OCI-LY7 (cell line): Measurements from ENCODE around the gene RNF214. TPM values are rescaled to one million over a fixed set of nuclear protein-coding genes. Genes with fewer than 3 reads are reported as not detected.
"Not testable (repeated sequence)": the region's sequence is repeated elsewhere in the genome, so short reads cannot be mapped to it uniquely, and the experiment has no call there.

Experiments
- BruUV-seq: library from RNA; stranded (reverse); fragments of 400-500 nt; replicated peaks from 2 replicates; lab custom pipeline; 2021; lab: Mats Ljungman, UMichigan
- CTCF ChIA-PET: fragments of 300-600 bp; sonication (Branson Sonifier 250); formaldehyde crosslinking; loops from one replicate; lab custom pipeline; 2022; ENCODE audit warnings: antibody characterized with exemption; ENCODE audit not compliant: unreplicated experiment; lab: Charles Lee
- POLR2A ChIA-PET: fragments of 300-600 bp; sonication (Branson Sonifier 250); formaldehyde crosslinking; loops from one replicate; lab custom pipeline; 2022; ENCODE audit warnings: antibody characterized with exemption; lab: Charles Lee
- DNase-seq: peaks from one replicate; pipeline ENCODE4 v3.0.0-alpha.2; 2015; ENCODE audit warnings: low spot score
- H2AFZ ChIP-seq: fragments of 200-600 bp; sonication (generic), shearing (Covaris generic); 2 replicates; pipeline ENCODE4 v1.6.1; 2014; ENCODE audit warnings: mild to moderate bottlenecking, antibody characterized with exemption, low read length, moderate library complexity
- H3K27ac ChIP-seq: fragments of 200-600 bp; sonication (generic); 2 replicates; pipeline ENCODE4 v1.5.1; 2014; ENCODE audit warnings: mixed run types, low read depth, mild to moderate bottlenecking, moderate library complexity, low read length, inconsistent platforms; ENCODE audit not compliant: poor library complexity, severe bottlenecking
- H3K36me3 ChIP-seq: fragments of 200-600 bp; sonication (generic); 2 replicates; pipeline ENCODE4 v1.6.1; 2014; ENCODE audit warnings: mild to moderate bottlenecking, antibody characterized with exemption, low read length, moderate library complexity, mixed read lengths; ENCODE audit not compliant: insufficient read depth
- H3K4me1 ChIP-seq: fragments of 200-600 bp; sonication (generic); 2 replicates; pipeline ENCODE4 v1.5.1; 2014; ENCODE audit warnings: mild to moderate bottlenecking, low read length; ENCODE audit not compliant: insufficient read depth, poor library complexity, severe bottlenecking
- H3K4me2 ChIP-seq: fragments of 200-600 bp; sonication (generic); 2 replicates; pipeline ENCODE4 v1.6.1; 2014; ENCODE audit warnings: mild to moderate bottlenecking, low read length
- H3K4me3 ChIP-seq: fragments of 200-600 bp; sonication (generic); 2 replicates; pipeline ENCODE4 v1.5.1; 2014; ENCODE audit warnings: mild to moderate bottlenecking, low read depth, low read length; ENCODE audit not compliant: poor library complexity, severe bottlenecking
- H3K79me2 ChIP-seq: fragments of 200-600 bp; sonication (generic); 2 replicates; pipeline ENCODE4 v1.6.1; 2016; ENCODE audit warnings: low read depth, mild to moderate bottlenecking, low read length, moderate library complexity, mixed read lengths; ENCODE audit not compliant: insufficient read depth
- H3K9me2 ChIP-seq: fragments of 200-600 bp; sonication (generic); 2 replicates; pipeline ENCODE4 v1.6.1; 2016; ENCODE audit warnings: mild to moderate bottlenecking, low read length, mixed read lengths; ENCODE audit not compliant: insufficient read depth
- H3K9me3 ChIP-seq: fragments of 200-600 bp; sonication (generic); 2 replicates; pipeline ENCODE4 v1.6.1; 2014; ENCODE audit warnings: mild to moderate bottlenecking, mixed run types, low read length, mixed read lengths
- H4K20me1 ChIP-seq: fragments of 200-600 bp; sonication (generic); 2 replicates; pipeline ENCODE4 v1.6.1; 2014; ENCODE audit warnings: mild to moderate bottlenecking, antibody characterized with exemption, low read length, moderate library complexity, mixed read lengths; ENCODE audit not compliant: insufficient read depth
- EZH2phosphoT487 ChIP-seq: fragments of 200-600 bp; sonication (generic); IDR thresholded peaks from 2 replicates; pipeline ENCODE4 v1.6.1; 2018; ENCODE audit warnings: low read depth, borderline replicate concordance, mild to moderate bottlenecking, mixed run types, antibody characterized with exemption, low read length, moderate library complexity, mixed read lengths
- intact Hi-C: fragments of 100-400 bp; cut with micrococcal nuclease; formaldehyde crosslinking; loops from one replicate; pipeline ENCODE4 v1.10.0; 2022; ENCODE audit not compliant: unreplicated experiment
- total RNA-seq, 2 experiments: library from RNA; depleted of rRNA in 1 of 2; stranded (reverse); fragments of >200 nt in 1 of 2; shearing (Covaris generic) in 1 of 2; gene quantifications; 2 replicates each; pipeline ENCODE4 v1.2.3, GENCODE V29; 2014 to 2022
- TF ChIP-seq, protein P1 (sequence below): fragments of 200-600 bp; sonication (generic); conservative IDR thresholded peaks from 2 replicates; pipeline ENCODE4 v1.5.1; 2014; ENCODE audit warnings: mild to moderate bottlenecking, antibody characterized with exemption, low read length, moderate library complexity, mixed read lengths

The RNF214 gene
- total RNA-seq, 2 experiments from 2014 or later = 11.2 to 30.2 TPM

DNA sequence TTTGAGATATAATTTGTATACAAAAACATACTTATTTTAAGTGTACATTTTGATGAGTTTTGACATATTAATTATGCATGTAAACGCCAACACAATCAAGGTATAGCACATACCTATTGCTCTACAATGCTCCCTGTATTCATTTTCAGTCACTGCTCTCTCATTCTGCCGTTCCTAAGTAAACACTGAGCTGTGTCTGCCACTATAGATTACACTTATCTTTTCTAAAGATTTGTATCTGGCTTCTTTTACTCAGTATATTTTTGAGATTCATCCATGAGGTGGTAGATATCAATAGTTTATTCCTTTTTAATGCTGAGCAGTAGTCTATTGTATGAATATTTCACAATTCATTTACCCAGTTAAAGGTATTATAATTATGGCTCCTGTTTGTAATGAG, 33.3 kb downstream of the RNF214 start:
- no peak overlapping the region for H3K4me2 ChIP-seq
- no peaks in the 10 kb centered on the region for H3K79me2 ChIP-seq
- H3K9me2 ChIP-seq = no peaks in the 10 kb centered on the region
- TF ChIP-seq, protein P1, sequence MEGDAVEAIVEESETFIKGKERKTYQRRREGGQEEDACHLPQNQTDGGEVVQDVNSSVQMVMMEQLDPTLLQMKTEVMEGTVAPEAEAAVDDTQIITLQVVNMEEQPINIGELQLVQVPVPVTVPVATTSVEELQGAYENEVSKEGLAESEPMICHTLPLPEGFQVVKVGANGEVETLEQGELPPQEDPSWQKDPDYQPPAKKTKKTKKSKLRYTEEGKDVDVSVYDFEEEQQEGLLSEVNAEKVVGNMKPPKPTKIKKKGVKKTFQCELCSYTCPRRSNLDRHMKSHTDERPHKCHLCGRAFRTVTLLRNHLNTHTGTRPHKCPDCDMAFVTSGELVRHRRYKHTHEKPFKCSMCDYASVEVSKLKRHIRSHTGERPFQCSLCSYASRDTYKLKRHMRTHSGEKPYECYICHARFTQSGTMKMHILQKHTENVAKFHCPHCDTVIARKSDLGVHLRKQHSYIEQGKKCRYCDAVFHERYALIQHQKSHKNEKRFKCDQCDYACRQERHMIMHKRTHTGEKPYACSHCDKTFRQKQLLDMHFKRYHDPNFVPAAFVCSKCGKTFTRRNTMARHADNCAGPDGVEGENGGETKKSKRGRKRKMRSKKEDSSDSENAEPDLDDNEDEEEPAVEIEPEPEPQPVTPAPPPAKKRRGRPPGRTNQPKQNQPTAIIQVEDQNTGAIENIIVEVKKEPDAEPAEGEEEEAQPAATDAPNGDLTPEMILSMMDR = no peak
- TF ChIP-seq EZH2phosphoT487 = no peak
- H3K9me3 ChIP-seq = no peaks in the 10 kb centered on the region
- no peak for DNase-seq
- ChIA-PET POLR2A (no interaction called here), CTCF (no interaction called here)
- H3K27ac ChIP-seq = no peak overlapping the region
- H4K20me1 ChIP-seq = no peaks in the 10 kb centered on the region
- H3K4me3 ChIP-seq = no peak overlapping the region
- peaks cover 40% of the 10 kb centered on the region for H3K36me3 ChIP-seq
- no peaks in the 10 kb centered on the region for H3K4me1 ChIP-seq
- intact Hi-C loops = no loop called here
- H2AFZ ChIP-seq = no peak overlapping the region
- no TSS peak for BruUV-seq

DNA sequence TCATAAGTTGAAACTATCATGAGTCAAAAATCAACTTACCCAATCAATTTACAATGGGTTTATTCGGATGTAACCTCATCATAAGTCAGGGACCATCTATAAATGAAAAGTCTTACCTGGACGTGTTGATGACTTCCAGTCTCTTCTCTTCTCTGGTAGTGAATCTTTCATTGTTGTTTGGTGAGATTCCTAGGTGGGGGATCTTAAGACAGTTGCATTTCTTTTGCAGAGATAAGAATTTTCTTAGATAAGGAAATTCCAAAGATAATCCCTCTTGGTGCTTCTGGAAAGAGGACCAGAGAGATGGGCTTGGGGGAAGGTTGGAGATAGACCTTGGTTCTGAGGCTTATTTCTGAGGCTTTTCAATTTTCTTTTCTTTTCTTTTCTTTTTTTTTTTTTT, 37.4 kb downstream of the RNF214 start:
- no TSS peak for BruUV-seq
- Histone ChIP-seq H3K27ac (no peak overlapping the region), H3K79me2 (no peaks in the 10 kb centered on the region), H3K9me3 (no peaks in the 10 kb centered on the region), H4K20me1 (no peaks in the 10 kb centered on the region), H3K4me3 (no peak overlapping the region), H3K4me1 (no peaks in the 10 kb centered on the region), H3K9me2 (no peaks in the 10 kb centered on the region), H2AFZ (no peak overlapping the region), H3K36me3 (peaks cover 12% of the 10 kb centered on the region), H3K4me2 (no peak overlapping the region)
- CTCF ChIA-PET = no interaction called here
- POLR2A ChIA-PET = interaction anchor here (0.7 kb wide), 1 partner anchor 97 kb away, joined by 5 read pairs; no protein-coding TSS in a partner anchor
- TF ChIP-seq EZH2phosphoT487 = no peak
- no peak for DNase-seq
- intact Hi-C loops = no loop called here

DNA sequence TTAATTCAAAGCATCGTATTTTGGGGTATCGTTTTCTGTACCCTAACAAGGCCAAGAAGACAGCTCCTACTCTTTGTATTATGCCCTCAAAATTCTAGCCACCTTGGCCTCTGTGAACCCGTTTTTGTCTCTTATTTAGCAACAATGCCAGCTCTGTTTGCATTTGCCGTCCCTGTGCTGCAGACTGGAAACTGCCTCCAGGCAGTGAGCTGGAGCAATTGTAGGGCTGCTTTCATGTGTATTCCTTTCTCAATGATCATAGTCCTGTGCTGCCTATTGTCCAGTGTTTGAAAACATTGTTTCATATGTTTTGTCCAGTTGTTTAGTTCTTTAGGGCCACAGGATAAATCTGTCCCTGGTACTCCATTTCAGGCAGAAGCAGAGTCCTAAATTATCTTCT, 38.7 kb downstream of the RNF214 start:
- peaks cover 4% of the 10 kb centered on the region; the same call in 1 of the 2 replicates for H3K36me3 ChIP-seq
- H3K4me3 ChIP-seq = no peak overlapping the region
- no peak overlapping the region for H3K4me2 ChIP-seq
- BruUV-seq = no TSS peak
- no peak for DNase-seq
- no peaks in the 10 kb centered on the region for H3K4me1 ChIP-seq
- ChIA-PET CTCF (no interaction called here), POLR2A (interaction anchor here (1.0 kb wide), 1 partner anchor 498 kb away, joined by 4 read pairs; no protein-coding TSS in a partner anchor)
- H3K9me3 ChIP-seq = no peaks in the 10 kb centered on the region
- intact Hi-C loops = no loop called here
- TF ChIP-seq EZH2phosphoT487 = no peak
- TF ChIP-seq, protein P1 = no peak
- H3K27ac ChIP-seq = no peak overlapping the region
- no peaks in the 10 kb centered on the region for H4K20me1 ChIP-seq
- H3K79me2 ChIP-seq = no peaks in the 10 kb centered on the region
- H3K9me2 ChIP-seq = no peaks in the 10 kb centered on the region
- H2AFZ ChIP-seq = no peak overlapping the region

DNA sequence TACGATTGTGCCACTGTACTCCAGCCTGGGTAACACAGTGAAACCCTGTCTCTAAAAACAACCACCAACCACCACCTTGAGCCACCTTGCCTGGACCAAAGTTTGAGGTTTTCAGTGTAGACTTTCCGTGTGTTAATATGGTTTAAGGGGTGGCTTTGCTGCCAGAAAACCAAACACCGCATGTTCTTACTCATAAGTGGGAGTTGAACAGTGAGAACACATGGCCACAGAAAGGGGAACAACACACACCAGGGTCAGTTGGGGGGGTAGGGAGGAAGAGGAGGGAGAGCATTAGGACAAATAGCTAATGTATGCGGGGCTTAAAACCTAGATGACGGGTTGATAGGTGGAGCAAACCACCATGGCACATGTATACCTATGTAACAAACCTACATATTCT, 39.7 kb downstream of the RNF214 start:
- intact Hi-C loops, DNase-seq, H3K36me3 ChIP-seq, H3K4me1 ChIP-seq, H3K4me2 ChIP-seq, H3K79me2 ChIP-seq, H2AFZ ChIP-seq, H3K9me2 ChIP-seq, BruUV-seq, H3K4me3 ChIP-seq, H3K27ac ChIP-seq, CTCF ChIA-PET, H4K20me1 ChIP-seq, H3K9me3 ChIP-seq: not testable (repeated sequence)
- POLR2A ChIA-PET = interaction anchor here (1.0 kb wide), 1 partner anchor 499 kb away, joined by 4 read pairs; no protein-coding TSS in a partner anchor
